Upper lobe of left lung (tissue), 4 donors: ENCODE results near the gene MAB21L3.

Experiments
- EP300 ChIP-seq, 4 donors: sonication (generic); formaldehyde crosslinking; IDR thresholded peaks; one replicate each; pipeline ENCODE4 v1.5.1; 2017; ENCODE audit warnings: antibody characterized with exemption in 4 of 4, control low read depth in 2 of 4
- POLR2A ChIP-seq, 4 donors: fragments of 450-650 bp; IDR thresholded peaks; one replicate each; pipeline ENCODE4 v1.5.1; 2016 to 2017; ENCODE audit warnings: antibody characterized with exemption in 4 of 4, mild to moderate bottlenecking in 2 of 4
- POLR2AphosphoS5 ChIP-seq, 2 donors: sonication (generic); formaldehyde crosslinking; IDR thresholded peaks; one replicate each; pipeline ENCODE4 v1.5.1; 2017; ENCODE audit warnings: antibody characterized with exemption in 2 of 2
- TF ChIP-seq, protein P1 (sequence below), 6 experiments: fragments of 450-650 bp in 4 of 6; fragments of 200-600 bp in 2 of 6; sonication (generic) in 2 of 6; IDR thresholded peaks; one replicate each; pipeline ENCODE4 v1.5.1; 2016 to 2019; ENCODE audit warnings: antibody characterized with exemption in 6 of 6

GRCh38 chr1:116166655-116167054 lies 55.5 kb downstream of the MAB21L3 start:
- TF ChIP-seq, protein P1, sequence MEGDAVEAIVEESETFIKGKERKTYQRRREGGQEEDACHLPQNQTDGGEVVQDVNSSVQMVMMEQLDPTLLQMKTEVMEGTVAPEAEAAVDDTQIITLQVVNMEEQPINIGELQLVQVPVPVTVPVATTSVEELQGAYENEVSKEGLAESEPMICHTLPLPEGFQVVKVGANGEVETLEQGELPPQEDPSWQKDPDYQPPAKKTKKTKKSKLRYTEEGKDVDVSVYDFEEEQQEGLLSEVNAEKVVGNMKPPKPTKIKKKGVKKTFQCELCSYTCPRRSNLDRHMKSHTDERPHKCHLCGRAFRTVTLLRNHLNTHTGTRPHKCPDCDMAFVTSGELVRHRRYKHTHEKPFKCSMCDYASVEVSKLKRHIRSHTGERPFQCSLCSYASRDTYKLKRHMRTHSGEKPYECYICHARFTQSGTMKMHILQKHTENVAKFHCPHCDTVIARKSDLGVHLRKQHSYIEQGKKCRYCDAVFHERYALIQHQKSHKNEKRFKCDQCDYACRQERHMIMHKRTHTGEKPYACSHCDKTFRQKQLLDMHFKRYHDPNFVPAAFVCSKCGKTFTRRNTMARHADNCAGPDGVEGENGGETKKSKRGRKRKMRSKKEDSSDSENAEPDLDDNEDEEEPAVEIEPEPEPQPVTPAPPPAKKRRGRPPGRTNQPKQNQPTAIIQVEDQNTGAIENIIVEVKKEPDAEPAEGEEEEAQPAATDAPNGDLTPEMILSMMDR (IDR thresholded peaks at IDR 0.05): no peak
- no peak for TF ChIP-seq POLR2AphosphoS5 (IDR thresholded peaks at IDR 0.05)
- TF ChIP-seq POLR2A (IDR thresholded peaks at IDR 0.05): no peak
- no peak for TF ChIP-seq EP300 (IDR thresholded peaks at IDR 0.05)
